Activated naive CD4-positive, alpha-beta T cell (primary cell): ENCODE data around the gene GATAD2A.
"Not testable (repeated sequence)": the region's sequence is repeated elsewhere in the genome, so short reads cannot be mapped to it uniquely, and the experiment has no call there.

Experiments
- DNase-seq, 4 experiments: peaks; one replicate each; lab custom pipeline; 2025; lab: John Stamatoyannopoulos, UW

The GATAD2A gene

DNA sequence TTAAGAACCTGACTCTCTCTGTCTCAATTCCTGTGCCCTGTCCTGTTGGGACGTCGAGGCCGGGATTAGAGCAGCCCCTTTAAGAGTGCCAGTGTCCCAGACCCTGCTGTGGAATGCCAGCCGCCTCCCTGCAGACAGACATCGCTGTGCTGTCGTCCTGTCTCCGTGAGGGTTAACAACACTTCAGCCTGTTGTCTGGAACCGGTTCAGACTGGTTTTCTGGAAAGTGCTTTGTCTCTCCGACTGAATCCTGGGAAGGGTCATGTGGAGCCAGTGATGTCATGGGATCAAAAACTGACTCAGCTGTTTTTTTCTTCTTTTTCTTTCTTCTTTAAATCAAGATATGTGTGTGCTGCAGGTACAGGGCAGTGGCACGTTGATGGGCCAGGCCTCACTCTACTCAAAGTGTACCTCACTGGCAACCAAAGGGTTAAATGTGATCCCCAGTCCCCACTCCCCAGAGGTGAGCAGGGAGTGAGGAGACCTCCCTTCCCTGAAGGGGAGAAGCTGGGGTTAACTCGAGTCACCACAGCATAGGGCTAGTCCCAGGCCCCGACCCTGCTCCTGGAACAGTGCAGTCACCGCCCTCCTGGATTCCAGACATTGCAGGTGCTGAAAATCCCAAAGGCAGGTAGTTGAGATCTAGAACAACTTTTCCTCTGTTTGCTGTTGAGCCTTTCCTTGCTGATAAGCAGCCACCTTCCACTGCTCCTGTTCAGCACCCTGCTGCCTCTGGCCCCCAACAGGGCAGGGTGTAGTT lies 59.0 kb downstream of the GATAD2A start:
- DNase-seq: no peak

DNA sequence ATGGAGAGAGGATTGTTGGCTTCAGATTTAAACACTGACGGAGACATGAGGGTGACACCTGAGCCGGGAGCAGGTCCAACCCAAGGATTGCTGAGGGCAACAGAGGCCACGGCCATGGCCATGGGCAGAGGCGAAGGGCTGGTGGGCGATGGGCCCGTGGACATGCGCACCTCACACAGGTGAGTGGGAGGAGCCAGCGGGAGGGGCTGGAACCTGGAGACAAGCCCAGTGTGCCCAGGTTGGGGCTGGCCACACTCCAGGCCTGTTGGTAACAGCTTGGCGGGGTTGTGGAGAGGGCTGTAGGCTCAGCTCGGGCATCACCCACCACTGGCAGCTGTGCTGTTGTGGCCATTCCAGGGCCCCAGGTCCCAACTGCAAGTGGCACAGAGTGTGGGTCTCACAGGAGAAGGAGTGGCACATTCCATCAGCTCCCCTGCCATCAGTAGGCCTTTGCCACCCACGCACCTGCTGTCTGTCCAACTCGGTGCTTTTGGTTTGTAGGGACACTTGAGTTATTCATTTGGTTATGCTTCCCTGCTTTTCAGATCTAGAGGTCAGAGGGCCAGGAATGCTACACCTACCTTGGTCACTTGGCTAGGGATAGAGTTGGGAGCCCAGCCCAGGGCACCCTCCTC lies 60.1 kb downstream of the GATAD2A start:
- no peak for DNase-seq

DNA sequence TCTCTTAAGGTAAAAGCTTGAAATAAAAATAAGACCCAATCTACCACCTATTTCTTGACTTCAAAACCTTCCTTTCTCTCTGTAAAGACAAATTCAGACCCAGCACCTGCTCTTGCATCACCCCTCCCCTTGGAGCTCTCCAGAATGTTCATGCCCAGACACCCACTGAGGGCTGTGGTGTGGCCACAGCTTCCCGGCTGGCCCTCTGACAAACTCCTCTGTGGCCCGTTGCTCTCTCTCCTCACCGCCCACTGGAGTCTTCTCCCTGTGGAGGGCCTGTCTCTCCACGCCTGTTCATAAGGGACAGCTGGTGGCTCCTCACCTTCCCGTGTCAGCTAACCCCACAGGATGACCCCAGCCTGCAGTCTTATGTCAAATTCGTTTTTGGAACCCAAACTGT lies 60.7 kb downstream of the GATAD2A start:
- no peak for DNase-seq

DNA sequence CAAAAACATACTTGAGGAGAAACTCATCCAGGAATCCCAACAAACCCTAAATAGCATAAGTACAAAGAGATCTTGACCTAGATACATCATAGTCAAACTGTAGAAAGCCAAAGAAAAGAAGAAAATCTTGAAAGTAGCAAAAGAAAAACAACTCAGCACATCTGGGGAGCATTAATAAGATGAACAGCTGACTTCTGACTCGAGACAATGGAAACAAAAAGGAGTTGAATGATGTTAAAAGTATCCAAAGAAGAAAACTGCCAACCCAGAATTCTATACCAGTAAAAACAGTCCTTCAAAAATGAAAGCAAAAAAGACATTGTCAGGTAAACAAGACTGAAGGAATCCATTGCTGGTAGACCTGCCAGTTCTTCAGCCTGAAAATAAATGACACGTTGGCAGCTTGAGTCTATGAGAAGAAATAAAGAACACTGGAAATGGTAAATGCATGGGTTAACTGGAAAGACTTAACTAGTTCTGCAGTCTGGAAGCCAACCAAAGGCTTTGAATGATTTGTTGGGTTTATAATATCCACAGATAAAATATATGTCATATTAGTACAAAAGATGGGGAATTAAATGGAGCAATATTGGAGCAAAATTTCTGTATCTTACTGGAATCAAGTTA lies 63.1 kb downstream of the GATAD2A start:
- no peak for DNase-seq

DNA sequence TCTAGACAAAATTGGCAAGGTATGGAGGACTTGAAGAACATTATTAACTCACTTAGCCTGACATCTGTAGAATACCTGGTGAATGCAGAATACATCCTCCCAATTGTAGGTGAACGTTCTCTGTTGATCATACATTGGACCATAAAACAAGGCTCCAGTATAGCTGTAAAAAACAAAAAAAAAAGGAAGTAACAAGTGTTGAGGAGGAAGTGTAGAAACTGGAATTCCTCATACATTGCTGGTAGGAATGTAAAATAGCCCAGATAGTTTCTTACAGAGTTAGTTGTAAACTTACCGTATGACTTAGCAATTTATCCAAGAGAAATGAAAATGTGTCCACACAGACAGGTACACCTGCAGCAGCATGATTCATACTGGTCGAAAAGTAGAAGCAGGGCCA lies 65.1 kb downstream of the GATAD2A start:
- no peak for DNase-seq

DNA sequence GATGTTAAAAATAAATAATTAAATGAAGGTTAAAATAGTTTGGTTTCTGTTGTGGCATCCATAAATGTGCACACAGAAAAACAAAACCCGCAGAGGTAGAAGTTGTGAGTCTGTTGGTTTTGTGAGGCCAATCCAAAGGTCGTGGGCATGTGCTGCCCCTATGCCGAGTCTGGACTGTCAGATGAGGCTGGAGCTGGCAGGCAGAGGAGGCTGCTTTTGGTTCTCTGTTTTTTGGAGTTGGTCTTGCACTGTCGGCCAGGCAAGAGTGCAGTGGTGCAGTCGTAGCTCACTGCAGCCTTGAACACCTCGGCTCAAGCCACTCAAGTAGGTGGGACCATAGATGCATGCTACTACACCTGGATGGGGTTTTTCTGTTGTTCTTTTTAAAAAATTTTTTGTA lies 66.2 kb downstream of the GATAD2A start:
- no peak for DNase-seq

DNA sequence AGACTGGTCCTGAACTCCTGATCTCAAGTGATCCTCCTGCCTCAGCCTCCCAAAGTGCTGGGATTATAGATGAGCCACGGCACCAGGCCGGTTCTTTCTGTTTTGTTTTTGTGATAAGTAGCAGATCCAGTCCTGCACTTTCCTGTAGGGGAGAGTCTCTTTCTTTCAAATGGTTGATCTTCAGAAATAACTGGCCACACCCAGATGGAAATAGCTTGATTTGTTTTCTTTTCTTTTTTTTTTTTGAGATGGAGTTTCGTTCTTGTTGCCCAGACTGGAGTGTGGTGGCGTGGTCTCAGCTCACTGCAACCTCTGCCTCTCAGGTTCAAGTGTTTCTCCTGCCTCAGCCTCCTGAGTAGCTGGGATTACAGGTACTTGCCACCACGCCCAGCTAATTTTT lies 66.6 kb downstream of the GATAD2A start:
- not testable (repeated sequence) for DNase-seq

DNA sequence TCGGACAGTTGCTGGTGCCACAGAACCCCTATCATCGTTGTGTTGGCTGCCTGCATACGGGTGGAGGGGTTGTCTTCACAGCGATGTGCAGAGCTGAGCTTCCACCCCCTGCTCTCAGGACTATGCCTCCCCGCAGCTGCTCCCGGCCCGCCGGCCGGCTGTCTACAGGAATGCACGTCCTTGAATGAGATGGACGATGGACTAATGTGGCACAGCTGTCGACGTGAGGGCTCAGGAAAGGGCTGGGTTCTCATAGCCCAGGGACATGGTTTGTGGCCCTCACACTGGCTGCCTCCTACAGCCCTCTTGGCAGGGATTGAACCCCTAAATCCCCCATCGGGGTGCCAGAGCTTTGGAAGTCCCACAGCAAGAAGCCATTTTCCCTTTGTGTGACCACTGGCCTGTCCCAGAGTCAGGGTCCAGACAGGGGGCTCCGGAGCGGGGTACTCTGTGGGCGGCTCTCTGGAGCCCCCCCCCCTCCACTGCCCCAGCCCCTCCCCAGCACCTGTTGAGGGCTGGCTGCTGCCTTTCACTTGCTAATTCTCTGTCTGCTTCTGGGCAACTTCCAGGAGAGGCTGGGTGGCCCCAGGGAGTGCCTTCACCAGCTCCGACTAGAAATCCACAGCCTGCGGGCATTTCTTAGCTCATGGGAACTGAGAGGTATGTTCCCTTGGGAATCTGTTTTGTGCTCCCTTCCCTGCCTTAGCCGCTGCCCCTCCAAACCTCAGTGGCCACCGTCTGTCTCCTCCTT lies 69.7 kb downstream of the GATAD2A start:
- DNase-seq: no peak

DNA sequence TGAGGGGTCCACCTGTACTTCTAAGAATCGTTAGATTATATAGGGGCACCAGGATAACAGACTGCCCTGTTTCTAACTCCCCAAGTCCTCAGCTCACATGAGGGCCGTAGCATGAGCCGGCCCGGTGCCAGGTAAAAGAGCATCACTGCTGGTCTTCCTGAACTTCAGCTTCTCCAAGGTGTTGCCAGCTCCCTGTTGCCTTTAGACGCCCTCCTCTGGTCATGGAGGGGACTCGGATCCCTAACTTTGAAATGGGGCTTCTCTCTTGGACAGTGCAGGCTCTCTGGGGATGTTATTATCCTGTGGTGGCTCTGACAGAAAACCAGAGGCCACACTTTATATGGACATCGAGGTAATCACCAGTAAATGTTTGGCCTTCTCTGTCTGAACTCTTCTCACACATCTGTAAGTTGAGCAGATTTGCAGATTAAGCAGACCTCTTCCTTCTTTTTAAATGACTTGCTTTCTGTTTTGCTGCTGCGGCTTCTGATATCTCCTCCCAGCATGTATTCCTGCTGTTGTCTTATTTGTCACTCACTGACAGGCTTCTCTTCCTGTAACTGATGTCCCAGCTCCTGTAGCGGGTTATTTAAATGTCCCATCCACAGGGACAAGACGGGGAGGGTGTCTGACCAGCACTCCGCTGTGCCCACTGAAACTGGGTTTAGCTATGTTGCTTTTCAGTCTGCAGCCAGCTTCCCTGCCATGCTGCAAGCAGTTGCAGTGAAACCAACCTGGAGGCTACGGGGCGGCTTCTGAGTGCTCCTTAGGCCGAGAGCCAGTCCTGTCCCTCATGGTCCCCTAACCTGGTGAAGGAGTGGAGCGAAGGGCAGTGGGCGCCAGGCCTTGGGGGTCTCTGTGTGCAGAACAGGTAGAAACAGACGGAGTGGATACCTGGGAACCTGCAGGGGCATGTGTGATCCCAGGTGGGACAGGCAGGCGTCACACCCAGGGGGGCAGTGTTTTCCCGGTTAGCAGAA lies 70.7 kb downstream of the GATAD2A start:
- DNase-seq: no peak

DNA sequence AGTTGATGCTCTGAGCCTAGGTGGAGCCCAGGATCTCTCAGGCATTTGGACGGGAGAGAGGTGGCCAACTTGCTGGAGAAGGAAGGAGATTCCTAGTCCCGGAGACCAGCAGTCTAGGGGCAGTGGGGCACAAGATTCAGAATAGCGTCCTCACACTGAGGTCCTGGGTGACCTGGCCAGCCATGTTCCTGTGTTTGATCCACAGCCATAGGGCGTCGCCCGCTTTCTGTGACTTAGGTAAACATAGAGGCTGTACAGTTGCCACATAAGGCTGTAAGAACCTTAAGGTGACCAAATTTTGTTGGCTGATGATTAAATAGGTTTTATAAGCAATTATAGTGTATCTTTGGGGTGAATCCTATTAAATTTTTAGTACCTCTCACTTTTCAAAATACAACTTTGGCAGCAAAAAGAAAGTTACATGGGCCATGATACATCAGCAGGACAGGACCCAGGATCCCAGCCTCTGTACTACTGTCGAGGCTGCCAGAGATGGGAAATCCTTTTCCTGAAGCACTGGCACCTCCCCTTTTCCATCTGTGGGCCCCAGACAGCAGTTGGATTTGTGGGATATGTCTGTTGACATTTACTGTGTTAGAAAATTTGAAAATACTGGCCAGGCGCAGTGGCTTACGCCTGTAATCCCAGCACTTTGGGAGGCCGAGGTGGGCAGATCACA lies 72.4 kb downstream of the GATAD2A start:
- no peak for DNase-seq

DNA sequence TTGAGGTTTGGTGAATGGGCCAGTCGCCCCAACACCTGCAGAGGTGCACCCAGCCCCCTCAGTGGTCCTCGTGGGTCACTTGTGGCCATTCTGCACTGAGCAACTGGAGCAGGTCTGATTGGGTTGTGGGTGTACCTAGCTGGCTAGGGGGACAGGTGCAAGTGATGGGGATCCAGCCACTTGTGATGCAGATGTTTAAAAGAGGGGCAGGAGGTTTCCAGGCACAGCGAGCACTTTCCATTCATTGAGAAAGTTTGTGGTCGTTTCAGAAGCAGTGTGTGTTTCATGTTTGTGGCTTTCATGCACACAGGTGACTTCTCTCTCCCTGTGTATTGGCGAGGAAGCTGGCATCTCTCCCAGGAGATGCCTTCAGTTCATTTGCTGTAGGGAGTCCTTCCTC lies 75.2 kb downstream of the GATAD2A start:
- no peak for DNase-seq

DNA sequence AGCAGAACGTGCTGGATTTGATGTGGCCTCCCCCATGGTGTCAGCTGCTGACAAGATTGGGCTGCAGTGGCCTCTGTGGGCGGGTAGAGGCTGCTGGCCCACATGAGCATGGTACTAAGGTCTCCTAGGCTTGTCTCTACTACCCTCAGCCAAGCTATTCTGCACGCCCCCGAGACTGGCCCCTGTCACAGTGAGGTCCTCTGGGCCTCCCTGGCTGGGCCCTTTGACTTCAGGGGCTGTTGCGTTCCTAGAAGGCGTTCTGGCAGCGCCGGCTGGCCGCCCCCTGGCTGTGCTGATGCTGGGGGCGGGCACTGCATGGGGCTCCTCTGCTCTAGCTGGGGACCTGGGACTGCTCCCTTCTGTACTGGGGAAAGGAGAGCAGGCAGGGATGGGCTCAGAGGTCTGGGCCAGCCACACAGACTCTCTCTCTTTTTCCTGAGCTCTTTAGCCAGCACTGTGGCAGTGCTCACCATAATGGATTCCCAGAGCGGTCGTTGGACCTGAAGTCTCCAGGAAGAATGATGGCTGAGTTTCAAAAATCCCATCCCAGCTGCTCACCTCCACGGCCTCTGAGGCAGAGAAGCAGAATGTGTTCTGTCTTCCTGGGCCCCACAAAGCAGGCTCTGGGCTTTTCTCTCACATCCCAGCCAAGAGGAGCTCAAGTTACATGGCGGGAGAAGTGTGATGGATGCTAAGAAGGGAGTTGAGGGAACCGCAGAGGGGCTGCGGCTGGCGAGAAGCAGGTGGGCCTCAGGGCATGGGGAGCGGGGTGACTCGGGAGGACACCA lies 77.5 kb downstream of the GATAD2A start:
- no peak for DNase-seq

DNA sequence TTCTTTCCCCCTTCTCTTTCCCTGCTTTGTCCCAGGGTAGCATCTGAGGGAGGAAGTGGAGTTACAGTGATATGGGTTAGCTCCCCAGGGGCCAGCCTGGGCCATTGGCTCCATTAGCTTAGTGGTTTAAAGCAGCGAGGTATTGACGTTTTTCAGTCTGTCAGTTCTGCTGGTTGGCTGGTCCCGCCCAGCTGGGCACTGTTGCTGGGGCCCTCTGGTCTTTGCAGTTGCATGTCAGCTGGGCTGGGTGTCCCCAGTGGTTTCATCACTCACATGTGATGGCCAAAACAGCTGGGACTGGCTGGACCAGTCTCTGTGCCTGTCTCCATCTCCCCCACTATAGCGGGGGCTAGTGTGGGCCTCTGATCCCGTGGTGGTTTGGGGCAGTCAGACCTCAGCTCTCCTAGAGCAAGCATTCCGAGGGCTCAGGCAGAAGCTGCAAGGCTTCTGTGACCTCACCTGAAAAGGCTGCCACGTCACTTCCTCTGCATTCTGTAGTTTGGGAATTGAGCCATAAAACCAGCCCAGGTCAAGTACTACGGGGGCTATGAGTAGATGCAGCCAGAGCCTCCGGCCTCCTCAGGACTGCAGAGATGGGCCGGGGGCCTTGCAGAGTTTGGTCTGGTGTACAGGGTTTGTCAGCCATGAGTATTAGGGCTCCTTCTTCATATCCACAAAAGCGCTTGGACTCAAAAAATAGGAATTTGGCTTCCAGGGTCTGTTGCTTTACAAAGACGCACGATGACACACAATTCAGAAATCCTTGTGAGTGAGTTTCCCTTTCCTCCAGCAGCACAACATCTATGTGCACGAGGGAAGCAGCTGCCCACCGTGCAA lies 79.9 kb downstream of the GATAD2A start:
- DNase-seq: no peak

DNA sequence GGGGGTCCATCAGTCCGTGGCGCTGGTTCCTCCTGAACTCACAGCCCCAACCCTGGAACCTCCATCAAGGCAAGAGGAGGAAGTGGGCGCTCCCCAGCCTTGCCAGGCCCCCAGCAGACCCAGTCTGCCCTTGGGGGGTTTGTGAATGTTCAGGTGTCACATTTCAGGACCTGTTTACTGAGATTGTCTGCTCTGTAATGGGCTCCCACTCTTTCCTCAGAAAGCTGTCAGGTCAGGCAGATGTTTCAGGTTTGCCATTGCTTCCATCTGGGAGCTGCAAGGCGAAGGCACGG lies 80.5 kb downstream of the GATAD2A start:
- no peak for DNase-seq

DNA sequence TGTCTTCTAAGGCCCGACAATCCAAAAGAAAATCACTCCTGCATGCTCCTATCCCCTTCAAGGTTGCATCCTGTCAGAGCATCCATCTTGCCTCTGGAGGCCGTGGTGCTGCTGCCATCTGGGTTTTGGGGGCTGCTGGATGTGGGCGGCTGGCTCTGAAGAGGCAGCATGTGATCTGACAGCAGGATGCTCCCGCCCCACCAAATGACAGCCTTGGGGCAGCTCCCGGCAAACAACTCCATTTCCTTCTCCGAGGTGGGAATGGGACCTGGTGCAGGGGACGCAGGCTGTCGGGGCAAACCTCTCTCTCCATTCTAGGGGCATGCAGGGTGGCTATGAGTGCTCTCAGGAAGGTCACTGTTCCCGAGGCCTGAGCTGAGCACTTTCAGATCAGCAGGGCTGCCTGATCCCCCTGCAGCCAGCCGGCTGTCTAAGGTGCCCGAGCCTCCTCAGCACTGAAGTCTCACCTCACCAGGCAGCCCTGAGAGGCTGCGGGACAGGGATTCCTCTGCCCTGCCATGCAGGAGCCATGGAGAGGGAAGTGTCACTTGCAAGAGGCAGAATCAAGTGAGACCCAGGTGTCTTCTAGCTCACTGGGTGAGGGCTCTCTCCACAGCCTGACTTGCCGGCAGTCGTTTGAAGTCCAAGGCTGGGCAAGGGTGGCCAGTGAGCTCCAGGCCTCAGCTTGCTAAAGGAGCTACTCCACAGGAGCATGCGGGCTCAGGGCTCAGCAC lies 81.0 kb downstream of the GATAD2A start:
- DNase-seq: no peak

DNA sequence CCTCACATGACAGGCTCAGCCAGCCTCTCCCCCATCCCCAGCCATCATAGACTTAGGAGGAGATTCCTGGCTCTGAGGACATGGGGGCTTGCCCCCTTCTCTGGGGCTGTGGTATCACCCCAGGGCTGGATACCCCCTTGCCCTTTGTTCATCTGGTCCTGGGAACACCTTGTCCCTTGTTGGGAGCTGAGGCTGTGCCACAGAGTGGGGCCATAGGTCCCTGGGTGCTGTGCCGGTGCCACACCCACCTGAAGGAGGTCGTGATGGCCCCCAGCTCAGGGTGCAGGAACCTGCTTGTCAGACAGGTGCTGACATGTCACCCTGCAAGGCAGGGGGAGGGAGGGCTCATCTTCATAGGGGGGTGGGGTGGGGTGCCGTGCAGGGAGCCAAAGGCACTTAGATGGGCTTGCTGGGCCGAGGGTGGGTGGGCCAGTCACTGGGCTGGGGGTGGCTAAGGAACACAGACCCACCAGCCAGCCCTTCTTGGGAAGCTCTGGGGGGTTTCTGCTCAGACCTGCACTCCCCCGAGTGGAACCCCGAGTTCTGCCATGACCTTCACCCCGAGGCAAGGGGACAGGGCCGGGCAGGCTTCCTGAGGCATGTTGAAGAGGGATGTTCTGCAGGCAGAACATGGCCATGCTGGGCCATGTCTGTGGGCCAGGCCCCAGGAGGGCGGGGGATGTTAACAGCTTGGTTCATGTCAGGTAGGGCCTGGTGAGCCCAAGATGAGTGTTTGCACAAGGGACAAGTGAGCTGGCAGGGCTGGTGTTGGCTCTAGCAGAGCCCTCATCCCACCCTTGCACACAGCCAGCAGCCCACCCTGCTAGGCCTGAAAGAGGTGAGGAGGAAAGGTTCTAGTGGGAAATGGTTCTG lies 81.8 kb downstream of the GATAD2A start:
- DNase-seq: no peak
